HepG2 (cell line): ENCODE data around the gene RPS25. TPM values are rescaled to one million over a fixed set of nuclear protein-coding genes. Genes with fewer than 3 reads are reported as not detected.

Experiments
- DR1 ChIP-seq: sonication (generic); formaldehyde crosslinking; IDR thresholded peaks from 2 replicates; pipeline ENCODE4 v1.8.0; 2021; ENCODE audit warnings: mild to moderate bottlenecking, missing genetic modification reagents, inconsistent platforms
- FOXA3 ChIP-seq: IDR thresholded peaks from 2 replicates; pipeline ENCODE4 v1.6.1; 2016; ENCODE audit warnings: missing genetic modification reagents, missing compliant biosample characterization
- GPN1 ChIP-seq: sonication (generic); formaldehyde crosslinking; IDR thresholded peaks from 2 replicates; pipeline ENCODE4 v1.5.1; 2020; ENCODE audit warnings: missing genetic modification reagents, borderline replicate concordance
- JUNB ChIP-seq: sonication (generic); formaldehyde crosslinking; IDR thresholded peaks from 2 replicates; pipeline ENCODE4 v1.8.0; 2022; ENCODE audit warnings: missing genetic modification reagents, mild to moderate bottlenecking, borderline replicate concordance
- RFX5 ChIP-seq: IDR thresholded peaks from 2 replicates; pipeline ENCODE4 v1.6.1; 2011; ENCODE audit warnings: low read depth, low read length, improper control_type of control experiment
- TGIF2 ChIP-seq: IDR thresholded peaks from 2 replicates; pipeline ENCODE4 v1.6.1; 2016; ENCODE audit warnings: control low read depth, missing compliant biosample characterization
- U2AF1 ChIP-seq: fragments of 200-400 bp; formaldehyde crosslinking; optimal IDR thresholded peaks from 2 replicates; pipeline ENCODE3; 2017; ENCODE audit warnings: mild to moderate bottlenecking, low read depth, low read length
- ZFP91 ChIP-seq: sonication (generic); formaldehyde crosslinking; IDR thresholded peaks from 2 replicates; pipeline ENCODE4 v1.9.0; 2022; ENCODE audit warnings: missing genetic modification reagents, mild to moderate bottlenecking, borderline replicate concordance
- ZNF224 ChIP-seq: sonication (generic); formaldehyde crosslinking; IDR thresholded peaks from 2 replicates; pipeline ENCODE4 v1.5.0; 2020; ENCODE audit warnings: mild to moderate bottlenecking, missing genetic modification reagents
- ZNF234 ChIP-seq: sonication (generic); formaldehyde crosslinking; conservative IDR thresholded peaks from 2 replicates; pipeline ENCODE4 v1.5.1; 2020; ENCODE audit warnings: mild to moderate bottlenecking, missing genetic modification reagents
- ZNF761 ChIP-seq: sonication (generic); formaldehyde crosslinking; conservative IDR thresholded peaks from 2 replicates; pipeline ENCODE4 v1.4.0; 2020; ENCODE audit warnings: mild to moderate bottlenecking, missing genetic modification reagents
- ZSCAN5A ChIP-seq: sonication (generic); formaldehyde crosslinking; IDR thresholded peaks from 2 replicates; pipeline ENCODE4 v1.8.0; 2022; ENCODE audit warnings: mild to moderate bottlenecking, missing genetic modification reagents, borderline replicate concordance
- ZXDC ChIP-seq: sonication (generic); formaldehyde crosslinking; IDR thresholded peaks from 2 replicates; pipeline ENCODE4 v1.5.0; 2020; ENCODE audit warnings: mild to moderate bottlenecking, missing genetic modification reagents
- polyA plus RNA-seq, 8 experiments: library from polyadenylated mRNA; depleted of rRNA in 3 of 8; stranded (reverse) in 7 of 8; unstranded in 1 of 8; fragments of >200 nt; fragmentation: Illumina TruSeq in 4 of 8; extraction: Trizol in 4 of 8; gene quantifications; 2 replicates each; pipeline versions ENCODE4 v1.2.1 to v1.2.3, GENCODE V29; 2011 to 2016; ENCODE audit warnings: low read depth in 4 of 8, missing spikeins in 1 of 8, mixed read lengths in 1 of 8; ENCODE audit not compliant: insufficient read depth in 1 of 8
- total RNA-seq, 5 experiments: library from RNA; depleted of rRNA; stranded (reverse); fragments of >200 nt; fragmentation: Illumina TruSeq; extraction: Trizol; gene quantifications; 2 replicates each; pipeline ENCODE4 v1.2.3, GENCODE V29; 2016; ENCODE audit warnings: low read depth in 1 of 5
- TF ChIP-seq, protein P1 (sequence below): sonication (generic); formaldehyde crosslinking; IDR thresholded peaks from 2 replicates; pipeline ENCODE4 v1.4.0; 2020; ENCODE audit warnings: mild to moderate bottlenecking, missing genetic modification reagents, borderline replicate concordance
- TF ChIP-seq, protein P2 (sequence below): sonication (generic); formaldehyde crosslinking; conservative IDR thresholded peaks from 2 replicates; pipeline ENCODE4 v1.8.0; 2022; ENCODE audit warnings: mild to moderate bottlenecking, moderate library complexity, missing genetic modification reagents
- TF ChIP-seq, protein P3 (sequence below): sonication (generic); formaldehyde crosslinking; IDR thresholded peaks from 2 replicates; pipeline ENCODE4 v1.4.0; 2020; ENCODE audit warnings: missing genetic modification reagents

The RPS25 gene
- total and polyA plus RNA-seq, 2 of the 13 experiments (the other 11 are each of a cell fraction or from before 2014, with no cell fraction given) = 839 to 1,415 TPM

- no peak for TF ChIP-seq GPN1 (CRISPR knock-in tag)
- 0 out of 2 replicates have a peak, but pooled peaks have one; percentile 46 for TF ChIP-seq ZSCAN5A (CRISPR knock-in tag)
- TF ChIP-seq DR1 (CRISPR knock-in tag) = no peak; the same call in 1 of the 2 replicates
- no peak for TF ChIP-seq ZNF761 (CRISPR knock-in tag)
- peak; percentile 78; the same call in 1 of the 2 replicates for TF ChIP-seq TGIF2 (CRISPR knock-in tag)
- peak; percentile 87; the same call in 1 of the 2 replicates for TF ChIP-seq ZNF234 (CRISPR knock-in tag)
- TF ChIP-seq, protein P1, sequence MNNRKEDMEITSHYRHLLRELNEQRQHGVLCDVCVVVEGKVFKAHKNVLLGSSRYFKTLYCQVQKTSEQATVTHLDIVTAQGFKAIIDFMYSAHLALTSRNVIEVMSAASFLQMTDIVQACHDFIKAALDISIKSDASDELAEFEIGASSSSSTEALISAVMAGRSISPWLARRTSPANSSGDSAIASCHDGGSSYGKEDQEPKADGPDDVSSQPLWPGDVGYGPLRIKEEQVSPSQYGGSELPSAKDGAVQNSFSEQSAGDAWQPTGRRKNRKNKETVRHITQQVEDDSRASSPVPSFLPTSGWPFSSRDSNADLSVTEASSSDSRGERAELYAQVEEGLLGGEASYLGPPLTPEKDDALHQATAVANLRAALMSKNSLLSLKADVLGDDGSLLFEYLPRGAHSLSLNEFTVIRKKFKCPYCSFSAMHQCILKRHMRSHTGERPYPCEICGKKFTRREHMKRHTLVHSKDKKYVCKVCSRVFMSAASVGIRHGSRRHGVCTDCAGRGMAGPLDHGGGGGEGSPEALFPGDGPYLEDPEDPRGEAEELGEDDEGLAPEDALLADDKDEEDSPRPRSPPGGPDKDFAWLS = no peak
- TF ChIP-seq, protein P2, sequence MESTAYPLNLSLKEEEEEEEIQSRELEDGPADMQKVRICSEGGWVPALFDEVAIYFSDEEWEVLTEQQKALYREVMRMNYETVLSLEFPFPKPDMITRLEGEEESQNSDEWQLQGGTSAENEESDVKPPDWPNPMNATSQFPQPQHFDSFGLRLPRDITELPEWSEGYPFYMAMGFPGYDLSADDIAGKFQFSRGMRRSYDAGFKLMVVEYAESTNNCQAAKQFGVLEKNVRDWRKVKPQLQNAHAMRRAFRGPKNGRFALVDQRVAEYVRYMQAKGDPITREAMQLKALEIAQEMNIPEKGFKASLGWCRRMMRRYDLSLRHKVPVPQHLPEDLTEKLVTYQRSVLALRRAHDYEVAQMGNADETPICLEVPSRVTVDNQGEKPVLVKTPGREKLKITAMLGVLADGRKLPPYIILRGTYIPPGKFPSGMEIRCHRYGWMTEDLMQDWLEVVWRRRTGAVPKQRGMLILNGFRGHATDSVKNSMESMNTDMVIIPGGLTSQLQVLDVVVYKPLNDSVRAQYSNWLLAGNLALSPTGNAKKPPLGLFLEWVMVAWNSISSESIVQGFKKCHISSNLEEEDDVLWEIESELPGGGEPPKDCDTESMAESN = peak; percentile 92
- peak; percentile 55 for TF ChIP-seq FOXA3 (CRISPR knock-in tag)
- TF ChIP-seq, protein P3, sequence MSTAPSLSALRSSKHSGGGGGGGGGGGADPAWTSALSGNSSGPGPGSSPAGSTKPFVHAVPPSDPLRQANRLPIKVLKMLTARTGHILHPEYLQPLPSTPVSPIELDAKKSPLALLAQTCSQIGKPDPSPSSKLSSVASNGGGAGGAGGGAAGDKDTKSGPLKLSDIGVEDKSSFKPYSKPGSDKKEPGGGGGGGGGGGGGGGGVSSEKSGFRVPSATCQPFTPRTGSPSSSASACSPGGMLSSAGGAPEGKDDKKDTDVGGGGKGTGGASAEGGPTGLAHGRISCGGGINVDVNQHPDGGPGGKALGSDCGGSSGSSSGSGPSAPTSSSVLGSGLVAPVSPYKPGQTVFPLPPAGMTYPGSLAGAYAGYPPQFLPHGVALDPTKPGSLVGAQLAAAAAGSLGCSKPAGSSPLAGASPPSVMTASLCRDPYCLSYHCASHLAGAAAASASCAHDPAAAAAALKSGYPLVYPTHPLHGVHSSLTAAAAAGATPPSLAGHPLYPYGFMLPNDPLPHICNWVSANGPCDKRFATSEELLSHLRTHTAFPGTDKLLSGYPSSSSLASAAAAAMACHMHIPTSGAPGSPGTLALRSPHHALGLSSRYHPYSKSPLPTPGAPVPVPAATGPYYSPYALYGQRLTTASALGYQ (CRISPR knock-in tag) = no peak
- 0 out of 2 replicates have a peak, but pooled peaks have one; percentile 42 for TF ChIP-seq ZNF224
- TF ChIP-seq U2AF1 = no peak
- no peak for TF ChIP-seq RFX5
- peak; percentile 80 for TF ChIP-seq ZFP91 (CRISPR knock-in tag)
- TF ChIP-seq ZXDC (CRISPR knock-in tag) = peak; percentile 77; the same call in 1 of the 2 replicates
- no peak for TF ChIP-seq JUNB (CRISPR knock-in tag)
Measured at GRCh38 chr11:119030329-119031047, 12.3 kb upstream of the RPS25 start, which contains the start of gene SLC37A4 (continued).
